Measurements from ENCODE around the gene CLBA1. TPM values are rescaled to one million over a fixed set of nuclear protein-coding genes. Genes with fewer than 3 reads are reported as not detected.

CLBA1 gene
- total and polyA plus RNA-seq, 3 donors from 2014 or later: 27.6 to 53.9 (median 47.6) TPM

DNA sequence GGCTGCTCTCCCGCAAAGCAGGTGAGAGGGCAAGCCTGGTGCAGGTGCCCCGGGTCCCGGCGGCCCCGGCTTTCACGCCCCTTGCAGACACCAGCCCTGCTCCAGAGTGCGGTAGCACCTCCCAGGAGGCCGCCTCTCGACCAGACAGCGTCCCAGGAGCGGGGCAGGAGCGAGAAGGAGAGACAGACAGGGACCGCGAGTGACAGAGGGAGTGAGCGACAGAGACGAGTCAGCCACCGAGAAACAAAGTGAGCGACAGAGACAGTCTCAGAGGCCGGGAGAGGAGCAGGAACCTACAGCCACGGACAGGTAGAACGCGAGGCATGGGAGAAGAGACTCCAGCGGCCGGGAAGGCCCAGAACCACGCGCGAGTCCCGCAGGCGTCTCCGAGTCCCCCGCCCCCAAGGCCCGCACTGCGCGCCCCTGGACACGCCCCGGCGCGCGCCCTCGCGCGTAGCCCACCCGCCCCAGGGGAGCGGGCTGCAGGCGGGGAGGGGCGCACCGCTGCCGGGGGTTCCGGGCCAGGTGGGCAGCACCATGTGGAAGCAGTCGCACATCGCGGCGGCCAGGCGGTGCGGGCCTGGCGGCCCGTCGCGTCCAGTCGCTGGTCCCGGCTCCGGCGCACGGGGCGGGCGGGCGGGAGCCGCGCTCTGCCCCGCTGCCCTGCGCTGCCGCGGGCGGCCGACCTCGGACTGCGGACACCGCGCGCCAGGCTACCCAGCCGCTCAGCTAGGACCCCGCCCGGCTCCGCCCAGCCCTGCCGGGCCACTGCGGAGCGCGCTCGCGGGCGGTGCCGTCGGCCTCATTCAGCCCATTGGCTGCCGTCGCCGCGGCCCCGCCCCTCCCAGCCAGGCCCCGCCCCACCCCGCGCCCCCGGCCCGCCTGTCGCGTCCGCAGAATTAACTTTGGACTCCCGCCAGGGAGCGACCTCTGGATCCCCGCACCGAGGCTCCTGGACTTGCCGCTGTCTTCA is 7.6 kb upstream of the CLBA1 start, which contains the start of gene AHNAK2:
TSS of gene AHNAK2 (minus strand) at position 694 of the 973 bp plus-strand sequence. CDS start at position 557, 137 bp downstream.
- Histone ChIP-seq H3K36me3 (ENCODE audit: low read depth, missing control alignments) (no peaks in the 10 kb centered on the region), H3K9me3 (no peaks in the 10 kb centered on the region), H3K4me3 (peak within 1 kb of the TSS; percentile 44 to 50), H3K27ac (no peak within 1 kb of the TSS), H3K4me1 (peaks cover 16% of the 10 kb centered on the region), H3K27me3 (no peaks in the 10 kb centered on the region)
- intact Hi-C loops (cut with DNase I; ENCODE audit: low total_unique reads): loop anchor here (10.0 kb wide), 1 partner anchor 47 kb away; the partner anchor contains the start of gene CDCA4
- WGBS, 2 donors: 6 to 39% methylated on average over 16 to 70 of the region's 111 CpGs
- TF ChIP-seq, protein P1, sequence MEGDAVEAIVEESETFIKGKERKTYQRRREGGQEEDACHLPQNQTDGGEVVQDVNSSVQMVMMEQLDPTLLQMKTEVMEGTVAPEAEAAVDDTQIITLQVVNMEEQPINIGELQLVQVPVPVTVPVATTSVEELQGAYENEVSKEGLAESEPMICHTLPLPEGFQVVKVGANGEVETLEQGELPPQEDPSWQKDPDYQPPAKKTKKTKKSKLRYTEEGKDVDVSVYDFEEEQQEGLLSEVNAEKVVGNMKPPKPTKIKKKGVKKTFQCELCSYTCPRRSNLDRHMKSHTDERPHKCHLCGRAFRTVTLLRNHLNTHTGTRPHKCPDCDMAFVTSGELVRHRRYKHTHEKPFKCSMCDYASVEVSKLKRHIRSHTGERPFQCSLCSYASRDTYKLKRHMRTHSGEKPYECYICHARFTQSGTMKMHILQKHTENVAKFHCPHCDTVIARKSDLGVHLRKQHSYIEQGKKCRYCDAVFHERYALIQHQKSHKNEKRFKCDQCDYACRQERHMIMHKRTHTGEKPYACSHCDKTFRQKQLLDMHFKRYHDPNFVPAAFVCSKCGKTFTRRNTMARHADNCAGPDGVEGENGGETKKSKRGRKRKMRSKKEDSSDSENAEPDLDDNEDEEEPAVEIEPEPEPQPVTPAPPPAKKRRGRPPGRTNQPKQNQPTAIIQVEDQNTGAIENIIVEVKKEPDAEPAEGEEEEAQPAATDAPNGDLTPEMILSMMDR (IDR thresholded peaks at IDR 0.05): no peak
- TF ChIP-seq POLR2A (IDR thresholded peaks at IDR 0.05): no peak
- DNase-seq: peak; percentile 79

DNA sequence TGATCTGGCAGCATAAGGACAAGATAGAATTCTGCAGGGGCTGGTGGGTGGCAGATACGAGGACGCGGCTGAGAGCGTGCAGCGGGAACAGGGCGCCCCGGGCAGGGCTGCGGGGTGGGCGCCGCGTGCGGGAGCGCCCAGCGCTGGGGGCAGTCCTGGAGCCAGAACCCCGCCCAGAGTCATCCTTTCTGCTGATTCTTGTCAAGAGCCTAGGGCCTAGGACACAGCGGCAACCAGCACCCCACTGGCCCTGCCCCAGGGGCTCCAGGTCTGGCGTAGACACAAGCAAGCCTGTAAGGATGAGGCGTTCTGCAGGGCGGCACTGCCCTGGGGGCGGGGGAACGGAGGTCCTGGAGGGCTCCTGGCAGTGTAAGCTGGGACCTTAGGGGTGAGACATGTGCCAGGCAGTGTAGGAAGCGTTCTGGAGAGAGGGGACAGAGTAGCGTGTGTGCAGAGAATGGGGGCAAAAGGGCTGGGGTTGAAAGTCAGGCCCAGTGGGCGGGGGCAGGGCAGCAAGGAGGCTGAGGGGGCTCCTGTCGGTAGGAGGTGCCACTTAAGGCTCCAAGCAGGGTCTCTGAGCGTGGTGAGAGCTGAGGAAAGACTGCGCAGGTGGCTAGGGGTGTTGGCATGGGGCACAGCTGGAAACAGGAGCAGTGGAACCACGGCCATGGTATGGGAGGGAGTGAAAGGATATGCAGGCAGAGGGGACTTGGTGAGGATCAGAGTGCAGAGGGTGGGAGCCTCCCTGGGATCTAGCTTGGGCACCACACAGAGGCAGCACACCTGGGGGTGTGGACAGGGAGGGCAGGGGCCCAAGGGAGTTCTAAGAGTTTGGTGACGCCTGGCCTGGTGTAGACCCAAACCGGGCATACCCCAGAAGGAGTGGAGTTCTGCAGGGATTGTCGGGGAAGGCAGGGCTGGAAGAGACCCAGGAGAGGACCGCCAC is 6.6 kb upstream of the CLBA1 start:
- H3K27me3 ChIP-seq: no peaks in the 10 kb centered on the region
- H3K4me3 ChIP-seq: peak overlapping the region; percentile 36 to 50
- H3K4me1 ChIP-seq: peaks cover 8% of the 10 kb centered on the region
- TF ChIP-seq, protein P1 (IDR thresholded peaks at IDR 0.05): no peak
- no peak for TF ChIP-seq POLR2A (IDR thresholded peaks at IDR 0.05)
- no peaks in the 10 kb centered on the region for H3K36me3 ChIP-seq (ENCODE audit: low read depth, missing control alignments)
- DNase-seq: no peak
- H3K9me3 ChIP-seq: no peaks in the 10 kb centered on the region
- 57 to 67% methylated on average over 17 to 32 of the region's 32 CpGs for WGBS, 2 donors
- H3K27ac ChIP-seq: no peak overlapping the region
- intact Hi-C loops (cut with DNase I; ENCODE audit: low total_unique reads): loop anchor here (10.0 kb wide), 1 partner anchor 46 kb away; the partner anchor contains the start of gene CDCA4

DNA sequence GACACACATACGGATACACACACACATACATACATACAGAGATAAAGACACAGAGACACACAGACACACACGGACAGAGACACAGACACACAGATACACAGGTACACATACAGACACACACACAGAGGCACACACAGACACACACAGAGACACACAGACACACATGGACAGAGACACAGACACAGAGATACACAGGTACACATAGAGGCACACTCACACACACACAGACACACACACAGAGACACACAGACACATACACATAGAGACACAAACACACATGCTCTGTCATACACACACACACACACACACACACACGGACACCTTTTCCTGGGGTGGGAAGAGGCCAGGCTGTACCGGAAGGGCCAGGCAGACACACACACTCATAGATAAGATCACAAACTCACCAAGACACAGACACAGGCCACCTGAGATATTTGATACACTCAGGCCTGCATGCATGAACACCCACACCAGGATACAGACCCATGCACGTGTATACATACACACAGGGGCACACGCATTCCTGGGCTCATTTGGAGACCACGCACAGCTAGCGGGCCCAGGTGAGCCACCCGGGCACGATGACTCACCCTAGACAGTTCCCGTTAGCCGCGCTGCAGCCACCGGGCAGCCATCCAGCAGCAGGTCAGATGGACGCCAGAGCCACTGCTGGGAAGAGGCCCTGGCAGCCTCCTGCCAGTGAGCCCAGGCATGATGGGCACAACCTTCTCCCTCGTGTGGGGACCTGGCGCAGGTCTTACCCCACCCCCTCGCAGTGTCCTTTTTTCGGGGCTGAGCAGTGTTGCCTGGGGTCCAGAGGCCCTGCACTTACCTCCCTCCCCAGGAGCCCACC is 5.6 kb upstream of the CLBA1 start:
- no peaks in the 10 kb centered on the region for H3K27me3 ChIP-seq
- H3K36me3 ChIP-seq (ENCODE audit: low read depth, missing control alignments): no peaks in the 10 kb centered on the region
- intact Hi-C loops (cut with DNase I; ENCODE audit: low total_unique reads): loop anchor here (10.0 kb wide), 1 partner anchor 45 kb away; the partner anchor contains the start of gene CDCA4
- DNase-seq: peak; percentile 62
- H3K9me3 ChIP-seq: no peaks in the 10 kb centered on the region
- 62 to 66% methylated on average over 17 to 19 of the region's 19 CpGs for WGBS, 2 donors
- H3K4me3 ChIP-seq: no peak overlapping the region
- peaks cover 5% of the 10 kb centered on the region for H3K4me1 ChIP-seq
- TF ChIP-seq, protein P1 (IDR thresholded peaks at IDR 0.05): no peak
- no peak for TF ChIP-seq POLR2A (IDR thresholded peaks at IDR 0.05)
- H3K27ac ChIP-seq: no peak overlapping the region

Measured in testis (tissue), 3 donors.